IMR-90 (cell line): ENCODE measurements around the gene SCAMP2. TPM values are rescaled to one million over a fixed set of nuclear protein-coding genes. Genes with fewer than 3 reads are reported as not detected.

Experiments
- ATAC-seq: fragments of 200-7000 bp; cut with Tn5 transposase; 2 replicates; pipeline ENCODE4 v1.9.1; 2020; ENCODE audit warnings: low read depth, mild to moderate bottlenecking, moderate library complexity
- BruUV-seq: library from RNA; stranded (reverse); fragments of 400-500 nt; replicated peaks from 2 replicates; lab custom pipeline; 2021; lab: Mats Ljungman, UMichigan
- CTCF ChIA-PET: fragments of 300-600 bp; formaldehyde crosslinking; extraction: SDS; loops from one replicate; lab custom pipeline; 2021; ENCODE audit warnings: antibody characterized with exemption; lab: Yijun Ruan, JAX
- POLR2A ChIA-PET: fragments of 300-600 bp; sonication (Branson Sonifier 250); formaldehyde crosslinking; loops from one replicate; lab custom pipeline; 2022; ENCODE audit warnings: antibody characterized with exemption; ENCODE audit not compliant: unreplicated experiment; lab: Charles Lee
- DNase-seq: peaks from one replicate; pipeline ENCODE4 v3.0.0; 2013
- H2AFZ ChIP-seq: replicated peaks from 2 replicates; pipeline ENCODE3; 2013; ENCODE audit warnings: low read length, mild to moderate bottlenecking; ENCODE audit not compliant: poor library complexity
- H2AK5ac ChIP-seq: 2 replicates; pipeline ENCODE4 v1.6.1; 2013; ENCODE audit warnings: low read depth, low read length, inconsistent platforms
- H2AK9ac ChIP-seq: replicated peaks from 2 replicates; pipeline ENCODE3; 2013; ENCODE audit warnings: mild to moderate bottlenecking, low read depth, low read length, moderate library complexity; ENCODE audit not compliant: poor library complexity
- H2BK120ac ChIP-seq: 2 replicates; pipeline ENCODE4 v1.6.1; 2013; ENCODE audit warnings: low read depth, low read length, inconsistent platforms
- H2BK15ac ChIP-seq: 3 replicates; pipeline ENCODE4 v1.6.1; 2013; ENCODE audit warnings: low read depth, low read length, inconsistent platforms
- H2BK20ac ChIP-seq: 2 replicates; pipeline ENCODE4 v1.6.1; 2013; ENCODE audit warnings: low read depth, mild to moderate bottlenecking, inconsistent platforms, low read length, moderate library complexity
- H2BK5ac ChIP-seq: 2 replicates; pipeline ENCODE4 v1.6.1; 2013; ENCODE audit warnings: mild to moderate bottlenecking, low read depth, low read length, inconsistent platforms; ENCODE audit not compliant: poor library complexity, severe bottlenecking
- H3K14ac ChIP-seq: replicated peaks from 2 replicates; pipeline ENCODE4 v1.6.1; 2013; ENCODE audit warnings: low read depth, low read length, inconsistent platforms
- H3K18ac ChIP-seq: 2 replicates; pipeline ENCODE4 v1.6.1; 2013; ENCODE audit warnings: low read depth, low read length, control low read depth
- H3K23ac ChIP-seq: 2 replicates; pipeline ENCODE4 v1.6.1; 2013; ENCODE audit warnings: low read depth, low read length, inconsistent platforms
- H3K27ac ChIP-seq: 2 replicates; pipeline ENCODE4 v1.5.1; 2013; ENCODE audit warnings: mild to moderate bottlenecking, control low read depth, low read length; ENCODE audit not compliant: insufficient read depth
- H3K27me3 ChIP-seq: 2 replicates; pipeline ENCODE4 v1.6.1; 2013; ENCODE audit warnings: low read length; ENCODE audit not compliant: control insufficient read depth, insufficient read depth
- H3K36me3 ChIP-seq: 2 replicates; pipeline ENCODE4 v1.6.1; 2013; ENCODE audit warnings: low read length, mixed read lengths; ENCODE audit not compliant: control insufficient read depth, insufficient read depth
- H3K4ac ChIP-seq: 2 replicates; pipeline ENCODE4 v1.6.1; 2013; ENCODE audit warnings: low read depth, low read length, inconsistent platforms
- H3K4me1 ChIP-seq: 2 replicates; pipeline ENCODE4 v1.6.1; 2013; ENCODE audit warnings: low read length, mixed read lengths; ENCODE audit not compliant: control insufficient read depth, insufficient read depth
- H3K4me2 ChIP-seq: 2 replicates; pipeline ENCODE4 v1.6.1; 2013; ENCODE audit warnings: low read depth, mild to moderate bottlenecking, control low read depth, low read length, moderate library complexity
- H3K4me3 ChIP-seq: 2 replicates; pipeline ENCODE4 v1.5.1; 2013; ENCODE audit warnings: low read depth, mild to moderate bottlenecking, control low read depth, low read length, moderate library complexity; ENCODE audit not compliant: insufficient read depth
- H3K56ac ChIP-seq: 2 replicates; pipeline ENCODE4 v1.6.1; 2013; ENCODE audit warnings: low read length, inconsistent platforms; ENCODE audit not compliant: insufficient read depth; ENCODE audit errors: extremely low read depth
- H3K79me1 ChIP-seq, 2 experiments: 2 replicates each; pipeline ENCODE4 v1.6.1; 2013; ENCODE audit warnings: low read length in 2 of 2, inconsistent platforms in 1 of 2, low read depth in 1 of 2
- H3K9ac ChIP-seq: 2 replicates; pipeline ENCODE4 v1.6.1; 2013; ENCODE audit warnings: low read depth, low read length, control low read depth
- H3K9me1 ChIP-seq: 2 replicates; pipeline ENCODE4 v1.6.1; 2013; ENCODE audit warnings: low read length, inconsistent platforms; ENCODE audit not compliant: insufficient read depth
- H3K9me3 ChIP-seq: 2 replicates; pipeline ENCODE4 v1.6.1; 2013; ENCODE audit warnings: low read length; ENCODE audit not compliant: control insufficient read depth, insufficient read depth
- H4K20me1 ChIP-seq: 2 replicates; pipeline ENCODE4 v1.6.1; 2013; ENCODE audit warnings: low read length, inconsistent platforms; ENCODE audit not compliant: insufficient read depth
- H4K5ac ChIP-seq: 2 replicates; pipeline ENCODE4 v1.6.1; 2013; ENCODE audit warnings: mild to moderate bottlenecking, low read depth, low read length, control low read depth
- H4K8ac ChIP-seq, 2 experiments: 2 replicates each; pipeline ENCODE4 v1.6.1; 2013; ENCODE audit warnings: low read depth in 2 of 2, low read length in 2 of 2, control low read depth in 1 of 2, inconsistent platforms in 1 of 2
- H4K91ac ChIP-seq: 2 replicates; pipeline ENCODE4 v1.6.1; 2013; ENCODE audit warnings: low read depth, low read length, inconsistent platforms; ENCODE audit not compliant: insufficient read depth
- BHLHE40 ChIP-seq: fragments of 150-350 bp; IDR thresholded peaks from 2 replicates; pipeline ENCODE4 v1.6.1; 2016; ENCODE audit warnings: mild to moderate bottlenecking, low read depth, low read length
- CTCF ChIP-seq: conservative IDR thresholded peaks from 2 replicates; pipeline ENCODE4 v1.5.1; 2012; ENCODE audit warnings: mild to moderate bottlenecking, low read depth, low read length, improper control_type of control experiment
- ELK1 ChIP-seq: fragments of 150-350 bp; IDR thresholded peaks from 2 replicates; pipeline ENCODE4 v1.6.1; 2016; ENCODE audit warnings: low read depth, mild to moderate bottlenecking, low read length, moderate library complexity, borderline replicate concordance
- MAFK ChIP-seq: IDR thresholded peaks from 2 replicates; pipeline ENCODE4 v1.6.1; 2012; ENCODE audit warnings: low read depth, low read length, improper control_type of control experiment
- MAZ ChIP-seq: IDR thresholded peaks from 2 replicates; pipeline ENCODE4 v1.6.1; 2012; ENCODE audit warnings: low read depth, mild to moderate bottlenecking, low read length, improper control_type of control experiment, moderate library complexity, borderline replicate concordance
- MXI1 ChIP-seq: IDR thresholded peaks from 2 replicates; pipeline ENCODE4 v1.6.1; 2012; ENCODE audit warnings: low read depth, mild to moderate bottlenecking, low read length, moderate library complexity, borderline replicate concordance
- NFE2L2 ChIP-seq: fragments of 150-350 bp; IDR thresholded peaks from 2 replicates; pipeline ENCODE4 v1.6.1; 2016; ENCODE audit warnings: low read depth, mild to moderate bottlenecking, low read length
- POLR2A ChIP-seq: IDR thresholded peaks from 2 replicates; pipeline ENCODE4 v1.6.1; 2012; ENCODE audit warnings: mild to moderate bottlenecking, low read depth, low read length
- RAD21 ChIP-seq: IDR thresholded peaks from 2 replicates; pipeline ENCODE4 v1.6.1; 2012; ENCODE audit warnings: low read length, improper control_type of control experiment
- RCOR1 ChIP-seq: IDR thresholded peaks from 2 replicates; pipeline ENCODE4 v1.6.1; 2012; ENCODE audit warnings: mild to moderate bottlenecking, low read length, improper control_type of control experiment; ENCODE audit not compliant: insufficient replicate concordance
- RFX5 ChIP-seq: IDR thresholded peaks from 2 replicates; pipeline ENCODE4 v1.8.0; 2012; ENCODE audit warnings: low read depth, mild to moderate bottlenecking, low read length, moderate library complexity
- USF2 ChIP-seq: fragments of 150-350 bp; IDR thresholded peaks from 2 replicates; pipeline ENCODE4 v1.6.1; 2017; ENCODE audit warnings: mild to moderate bottlenecking, antibody characterized with exemption, low read length, low read depth
- WGBS, 2 experiments: methylation state at CpG; one replicate each; pipeline versions ENCODE4 v1.1.5 to v1.1.7; 2013; ENCODE audit warnings: missing lambda C conversion rate in 2 of 2; ENCODE audit not compliant: insufficient read length in 1 of 2; ENCODE audit errors: extremely low coverage in 2 of 2; 5-methylcytosine and 5-hydroxymethylcytosine counted together
- dilution Hi-C: fragments of 300-500 bp; cut with HindIII; formaldehyde crosslinking; loops from one replicate; pipeline ENCODE4 v1.14.3; 2018; ENCODE audit warnings: low sequenced_read_pairs; ENCODE audit not compliant: unreplicated experiment
- in situ Hi-C: fragments of 300-500 bp; cut with MboI; formaldehyde crosslinking; loops from 3 replicates; pipeline ENCODE4 v1.14.3; 2019; ENCODE audit warnings: low sequenced_read_pairs, inconsistent platforms, mixed read lengths
- intact Hi-C: fragments of 100-400 bp; cut with micrococcal nuclease; formaldehyde crosslinking; loops from 2 replicates; pipeline ENCODE4 v1.10.0; 2022
- polyA plus RNA-seq, 3 experiments: library from polyadenylated mRNA; depleted of rRNA; stranded (reverse); fragments of >200 nt; gene quantifications; 2 replicates each; pipeline ENCODE4 v1.2.3, GENCODE V29; 2012; ENCODE audit warnings: low replicate concordance in 1 of 3
- total RNA-seq: library from RNA; depleted of rRNA; stranded (reverse); fragments of >200 nt; gene quantifications from 2 replicates; pipeline ENCODE4 v1.2.3, GENCODE V29; 2012

Gene SCAMP2
- total and polyA plus RNA-seq, 2 of the 4 experiments (the other 2 are of a cell fraction), result 25.8 to 111 TPM

- Histone ChIP-seq H2BK15ac (no peak overlapping the region), H2BK5ac (no peak overlapping the region), H3K4me2 (no peak overlapping the region), H4K91ac (no peak overlapping the region), H2BK20ac (no peak overlapping the region), H2AK5ac (no peak overlapping the region), H3K56ac (no peak overlapping the region), H3K27ac (no peak overlapping the region), H3K18ac (no peak overlapping the region), H2BK120ac (no peak overlapping the region), H4K20me1 (peaks cover 5% of the 10 kb centered on the region; the same call in 1 of the 2 replicates), H3K79me1 (peaks cover 0 to 3% of the 10 kb centered on the region in 2 experiments; a peak in 1 of 4 replicates), H3K9me3 (no peaks in the 10 kb centered on the region), H2AFZ (no peak overlapping the region), H2AK9ac (no peak overlapping the region), H3K4me3 (no peak overlapping the region), H3K9me1 (peaks cover 5% of the 10 kb centered on the region), H3K23ac (no peak overlapping the region), H3K27me3 (no peaks in the 10 kb centered on the region), H3K4ac (no peak overlapping the region), H4K5ac (no peak overlapping the region), H4K8ac (no peak overlapping the region), H3K36me3 (peaks cover 14% of the 10 kb centered on the region), H3K14ac (no peak overlapping the region), H3K9ac (no peak overlapping the region), H3K4me1 (no peaks in the 10 kb centered on the region)
- dilution Hi-C loops (no loop called here), in situ Hi-C loops (no loop called here), intact Hi-C loops (no loop called here)
- ATAC-seq (no peak), DNase-seq (peak; percentile 28)
- 76% methylated on average over 5 of the region's 5 CpGs; no CpG with 5 or more reads in 1 of the 2 experiments for WGBS, 2 experiments
- TF ChIP-seq MXI1 (no peak), MAFK (no peak), RFX5 (no peak), NFE2L2 (no peak), BHLHE40 (no peak), RAD21 (no peak), MAZ (no peak), USF2 (no peak), CTCF (no peak), RCOR1 (no peak), POLR2A (no peak), ELK1 (no peak)
- POLR2A ChIA-PET, result no interaction called here
- no TSS peak for BruUV-seq
- CTCF ChIA-PET, result no interaction called here
Observed at GRCh38 chr15:74807282-74807681, 65.9 kb downstream of the SCAMP2 start.
